Endothelial cell of umbilical vein (primary cell): ENCODE data around the gene LCN2.

ENCODE experiments used
- EZH2 ChIP-seq: IDR thresholded peaks from 2 replicates; pipeline ENCODE4 v1.6.1; 2012; ENCODE audit warnings: borderline replicate concordance, low read depth, mild to moderate bottlenecking, moderate library complexity, low read length, inconsistent platforms; ENCODE audit not compliant: severe bottlenecking
- GATA2 ChIP-seq: IDR thresholded peaks from 2 replicates; pipeline ENCODE4 v1.7.0; 2011; ENCODE audit warnings: low read depth, mild to moderate bottlenecking, moderate library complexity, mixed read lengths, low read length; ENCODE audit not compliant: insufficient read length, insufficient read depth
- MYC ChIP-seq: IDR thresholded peaks from one replicate; pipeline ENCODE4 v1.6.1; 2011; ENCODE audit warnings: mild to moderate bottlenecking, low read depth, low read length
- TF ChIP-seq, protein P1 (sequence below): IDR thresholded peaks from 2 replicates; pipeline ENCODE4 v1.6.1; 2011; ENCODE audit not compliant: insufficient read depth, insufficient read length
- TF ChIP-seq, protein P2 (sequence below), 2 donors: IDR thresholded peaks; 1 replicate in 1 of 2; 2 replicates in 1 of 2; pipeline ENCODE4 v1.5.1; 2011; ENCODE audit warnings: low read length in 2 of 2, mild to moderate bottlenecking in 2 of 2, moderate library complexity in 2 of 2, control low read depth in 1 of 2, inconsistent platforms in 1 of 2, low read depth in 1 of 2; ENCODE audit not compliant: insufficient read depth in 1 of 2; ENCODE audit errors: extremely low read depth in 1 of 2

DNA sequence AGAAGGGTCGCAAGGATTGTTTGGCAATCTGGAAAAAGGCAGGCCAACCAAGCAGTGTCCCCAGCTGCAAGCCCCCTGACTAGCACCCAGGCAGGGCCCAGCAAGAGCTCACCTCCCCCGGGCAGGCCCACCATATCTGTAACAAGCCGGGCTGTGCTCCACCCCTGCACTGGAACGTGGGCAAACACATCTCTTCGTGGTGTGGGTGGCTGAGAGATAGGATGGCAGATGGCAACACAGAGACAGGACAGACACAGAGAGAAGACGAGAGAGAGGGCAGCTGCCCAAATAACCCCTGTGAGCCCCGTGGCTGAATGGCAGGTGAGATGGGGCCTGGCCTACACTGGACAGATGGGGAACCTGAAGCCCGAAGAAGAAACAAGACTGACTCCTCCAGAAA lies 20.2 kb downstream of the LCN2 start:
- TF ChIP-seq, protein P1, sequence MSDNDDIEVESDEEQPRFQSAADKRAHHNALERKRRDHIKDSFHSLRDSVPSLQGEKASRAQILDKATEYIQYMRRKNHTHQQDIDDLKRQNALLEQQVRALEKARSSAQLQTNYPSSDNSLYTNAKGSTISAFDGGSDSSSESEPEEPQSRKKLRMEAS, result no peak
- TF ChIP-seq, protein P2, sequence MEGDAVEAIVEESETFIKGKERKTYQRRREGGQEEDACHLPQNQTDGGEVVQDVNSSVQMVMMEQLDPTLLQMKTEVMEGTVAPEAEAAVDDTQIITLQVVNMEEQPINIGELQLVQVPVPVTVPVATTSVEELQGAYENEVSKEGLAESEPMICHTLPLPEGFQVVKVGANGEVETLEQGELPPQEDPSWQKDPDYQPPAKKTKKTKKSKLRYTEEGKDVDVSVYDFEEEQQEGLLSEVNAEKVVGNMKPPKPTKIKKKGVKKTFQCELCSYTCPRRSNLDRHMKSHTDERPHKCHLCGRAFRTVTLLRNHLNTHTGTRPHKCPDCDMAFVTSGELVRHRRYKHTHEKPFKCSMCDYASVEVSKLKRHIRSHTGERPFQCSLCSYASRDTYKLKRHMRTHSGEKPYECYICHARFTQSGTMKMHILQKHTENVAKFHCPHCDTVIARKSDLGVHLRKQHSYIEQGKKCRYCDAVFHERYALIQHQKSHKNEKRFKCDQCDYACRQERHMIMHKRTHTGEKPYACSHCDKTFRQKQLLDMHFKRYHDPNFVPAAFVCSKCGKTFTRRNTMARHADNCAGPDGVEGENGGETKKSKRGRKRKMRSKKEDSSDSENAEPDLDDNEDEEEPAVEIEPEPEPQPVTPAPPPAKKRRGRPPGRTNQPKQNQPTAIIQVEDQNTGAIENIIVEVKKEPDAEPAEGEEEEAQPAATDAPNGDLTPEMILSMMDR (IDR thresholded peaks at IDR 0.05; ENCODE audit: extremely low read depth in 1 of 2, insufficient read depth in 1 of 2, low read depth in 1 of 2, low read length in 2 of 2), result no peak
- no peak for TF ChIP-seq MYC
- TF ChIP-seq GATA2, result no peak
- TF ChIP-seq EZH2, result no peak
